GM19351 (cell line): ENCODE data around the gene ABHD15.

Experiments used
- ATAC-seq: cut with Tn5 transposase; IDR thresholded peaks from one replicate; pipeline ENCODE4 v1.9.1; 2021; ENCODE audit warnings: mild to moderate bottlenecking, moderate library complexity; ENCODE audit not compliant: unreplicated experiment

Gene ABHD15

DNA sequence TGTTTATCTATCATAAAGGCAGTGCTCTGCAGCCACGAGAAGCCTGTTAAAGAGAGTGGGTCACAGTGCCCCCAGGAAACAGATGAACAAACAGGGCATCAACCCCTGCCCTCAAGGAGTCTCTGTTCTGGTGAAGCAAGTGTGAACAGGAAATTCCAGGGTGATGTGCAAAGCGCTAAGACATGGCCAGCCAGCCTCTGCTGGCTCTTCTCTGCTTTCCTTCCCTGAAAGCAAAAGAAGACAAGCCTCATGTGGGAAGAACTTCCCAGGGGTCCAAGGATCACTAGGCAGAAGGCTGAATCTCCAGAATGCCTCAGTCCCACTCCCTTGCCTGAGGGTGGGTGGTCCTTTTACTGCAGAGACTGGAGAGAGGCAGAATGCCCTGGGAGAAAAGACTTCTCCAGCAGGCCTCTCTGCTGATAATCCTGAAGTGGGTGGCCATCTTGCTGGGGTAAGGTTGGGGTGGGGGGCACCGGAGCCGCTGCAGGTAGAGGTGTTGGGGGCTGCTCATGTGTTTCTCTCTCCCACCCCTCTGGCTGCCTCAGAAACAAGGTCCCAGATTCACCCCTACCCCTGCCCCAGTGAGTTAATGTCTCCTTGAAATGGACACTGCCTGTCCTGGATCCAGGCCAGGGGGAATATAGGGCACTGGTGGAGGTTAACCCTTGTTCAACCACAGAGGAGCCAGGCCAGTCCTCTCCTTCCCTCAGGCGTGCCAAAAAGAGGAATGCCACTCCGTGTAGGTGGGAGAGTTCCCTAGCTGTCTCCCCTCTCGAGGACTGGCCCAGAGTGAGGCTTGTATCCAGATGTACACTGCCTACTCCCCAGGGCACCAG is 28.5 kb upstream of the ABHD15 start:
- no peak for ATAC-seq

DNA sequence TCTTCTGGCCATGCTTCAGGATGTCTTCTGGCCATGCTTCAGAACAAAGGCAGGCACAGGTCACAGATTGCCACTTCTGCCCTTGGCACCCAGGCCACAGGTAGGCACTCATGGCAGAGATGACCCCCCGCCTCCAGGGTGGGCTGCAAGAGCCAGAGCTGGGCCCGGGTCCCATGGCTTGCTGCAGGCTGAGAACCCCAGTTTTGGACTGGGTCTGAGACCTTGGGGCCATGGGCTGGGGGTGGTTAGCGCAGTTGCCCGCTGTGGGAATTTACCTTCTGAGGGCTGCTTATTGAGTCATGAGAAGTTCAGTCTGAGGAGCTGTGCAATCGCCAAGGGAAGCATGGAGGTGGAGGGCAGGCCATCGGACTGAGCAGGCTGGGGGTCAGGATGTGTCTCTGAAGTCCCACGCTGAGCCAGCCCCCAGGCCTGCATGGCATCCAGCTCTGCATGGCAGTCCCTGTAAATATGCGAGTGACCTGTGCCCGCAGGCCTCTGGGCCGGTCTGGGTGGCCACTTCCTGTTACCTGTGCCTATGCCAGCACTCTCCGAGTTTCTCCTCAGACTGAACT is 27.8 kb upstream of the ABHD15 start:
- ATAC-seq, result no peak

DNA sequence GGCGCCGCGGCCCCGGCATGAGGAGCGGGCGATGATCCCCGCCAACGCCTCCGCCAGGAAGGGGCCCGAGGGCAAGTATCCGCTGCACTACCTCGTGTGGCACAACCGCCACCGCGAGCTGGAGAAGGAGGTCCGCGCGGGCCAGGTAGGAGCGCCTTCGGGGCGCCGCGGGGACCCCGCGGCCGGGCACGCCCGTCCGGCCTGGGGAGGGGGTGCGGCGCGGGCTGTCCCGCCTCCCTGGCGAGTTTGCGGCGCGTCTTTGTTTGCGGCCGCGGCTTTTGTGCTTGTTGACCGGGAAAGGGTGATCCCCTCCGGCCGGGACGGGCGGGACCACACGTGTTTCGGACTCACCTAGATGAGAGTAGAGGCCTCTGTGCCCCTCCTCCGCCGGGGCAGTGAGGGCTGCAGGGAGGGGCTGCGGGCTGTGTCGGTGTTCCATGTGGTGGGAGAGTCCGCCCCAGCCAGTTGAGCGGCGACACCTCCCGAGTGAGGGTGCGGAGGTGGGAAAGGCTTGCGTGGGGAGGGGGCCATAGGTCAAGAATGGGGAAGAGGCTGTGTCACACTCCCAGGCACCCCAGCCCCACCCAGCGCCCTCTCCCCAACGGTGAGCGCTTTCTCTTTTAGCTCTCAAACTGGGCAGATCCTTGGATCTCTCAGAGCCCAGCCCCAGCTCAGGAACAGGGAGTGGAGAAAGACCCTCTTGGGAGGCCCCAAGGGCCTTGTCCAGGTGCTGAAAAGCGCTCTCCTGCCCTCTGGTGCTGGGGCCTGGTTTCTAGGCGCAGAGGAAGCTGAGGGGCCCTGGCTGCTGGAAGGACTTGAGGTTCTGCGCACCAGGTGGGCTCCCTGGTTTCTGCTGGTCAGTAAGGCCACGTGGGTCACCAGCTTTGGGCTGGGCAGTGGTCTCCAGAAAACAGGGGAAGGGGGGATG is 27.0 kb upstream of the ABHD15 start:
- no peak for ATAC-seq

DNA sequence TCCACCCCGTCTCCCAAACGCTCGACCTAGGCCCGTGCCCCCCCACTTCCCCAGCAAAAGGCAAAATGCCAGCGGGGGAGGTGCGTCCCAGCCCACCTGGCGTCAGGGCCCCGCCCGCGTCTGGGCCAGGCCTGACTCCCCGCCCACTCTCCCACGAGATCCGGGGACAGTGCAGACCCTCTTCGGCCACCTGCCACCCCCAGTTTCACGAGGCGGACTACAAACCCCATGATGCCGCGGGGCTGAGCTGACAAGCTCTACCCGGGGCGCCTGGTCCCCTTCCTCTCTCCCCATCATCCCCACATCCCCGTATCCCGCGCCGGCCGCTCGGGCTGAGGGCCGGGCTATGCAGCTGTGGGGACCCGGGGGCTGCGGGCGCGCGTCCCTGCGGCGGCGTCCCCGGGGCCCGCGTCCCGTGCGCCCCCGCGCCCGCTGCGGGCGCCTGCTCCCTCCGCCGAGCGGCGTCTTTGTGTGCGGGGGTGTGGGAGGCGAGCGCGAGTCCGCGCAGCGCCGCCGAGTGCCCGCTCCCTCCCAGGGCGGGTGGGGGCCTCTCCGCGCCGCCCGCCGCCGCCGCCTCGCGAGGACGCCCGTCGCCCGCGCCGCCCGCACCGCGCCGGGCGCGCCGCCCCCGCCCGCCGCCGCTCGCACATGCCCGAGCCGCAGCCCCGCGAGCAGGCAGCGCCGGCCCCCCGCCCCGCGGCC is 26.2 kb upstream of the ABHD15 start, which contains the start of gene ANKRD13B:
TSS of gene ANKRD13B (plus strand) at position 283 of the 702 bp plus-strand sequence. CDS start 490 bp downstream, outside the sequence.
- ATAC-seq, result no peak

DNA sequence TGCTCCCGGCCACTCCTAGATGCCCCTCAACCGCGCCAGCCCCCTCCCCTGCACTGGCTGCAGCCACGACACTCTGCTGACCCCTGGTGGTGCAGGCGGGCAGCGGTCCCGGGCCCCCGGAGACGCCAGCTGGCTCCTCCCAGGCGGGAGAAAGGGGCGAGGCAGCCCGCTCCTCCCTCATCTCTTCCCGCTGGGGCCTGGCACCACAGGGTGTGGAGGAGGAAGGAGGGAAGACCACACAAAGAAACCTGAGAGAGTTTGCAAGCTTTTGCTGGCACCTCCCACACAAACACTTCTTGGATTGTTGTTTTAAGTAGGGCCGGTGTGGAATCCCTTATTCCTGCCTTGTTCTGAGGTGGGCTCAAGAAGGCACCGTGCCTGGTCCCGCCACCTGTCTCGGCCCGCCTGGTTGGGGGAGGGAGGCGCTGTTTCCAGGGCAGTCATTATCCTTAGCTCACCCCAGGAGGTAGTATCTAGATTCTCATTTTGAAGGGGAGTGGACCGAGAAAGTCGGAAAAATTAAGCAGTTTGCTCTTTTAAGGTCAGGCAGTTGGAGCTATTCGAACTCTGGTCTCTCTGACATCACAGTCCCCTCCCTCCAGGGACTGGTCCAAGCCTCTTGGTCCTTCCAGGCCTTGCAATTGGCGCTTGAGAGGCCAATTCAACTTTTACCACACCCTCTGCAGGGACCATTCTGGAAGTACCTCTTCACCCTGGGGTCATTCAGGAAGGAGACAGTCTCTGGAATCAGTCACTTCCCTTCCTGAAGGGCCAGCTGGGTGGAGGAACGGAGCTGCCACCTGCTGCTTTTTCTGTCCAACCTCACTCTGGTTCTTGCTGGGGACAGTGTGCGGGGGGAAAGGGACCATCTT is 25.1 kb upstream of the ABHD15 start:
- ATAC-seq, result no peak

DNA sequence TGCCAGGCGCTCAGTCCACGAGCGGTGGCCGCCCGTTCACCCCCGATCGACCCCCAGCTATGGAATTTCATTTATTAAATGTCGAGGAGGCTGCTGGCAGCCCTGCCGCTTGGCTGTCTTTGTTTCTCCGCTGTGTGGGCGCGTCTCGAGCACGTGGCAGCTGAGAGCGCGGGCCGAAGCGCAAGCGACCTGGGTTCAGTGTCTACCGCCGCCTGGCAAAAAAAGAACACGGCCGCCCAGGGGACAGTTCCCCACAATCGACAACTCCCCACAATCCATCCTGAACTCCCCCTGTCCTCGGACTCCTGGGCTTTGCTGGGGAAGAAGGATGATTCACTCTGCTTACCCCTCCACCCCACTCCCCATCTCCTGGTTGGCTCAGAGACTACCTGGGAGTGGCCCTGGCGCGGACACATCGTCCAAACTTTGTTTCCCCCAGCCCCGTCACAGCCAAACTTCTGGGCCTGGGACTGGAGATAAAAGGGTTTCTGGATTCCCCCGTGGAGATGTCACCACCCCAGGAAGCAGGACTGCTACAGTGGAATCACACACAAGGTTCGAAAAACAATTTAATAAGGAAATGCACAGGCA is 24.4 kb upstream of the ABHD15 start:
- no peak for ATAC-seq

DNA sequence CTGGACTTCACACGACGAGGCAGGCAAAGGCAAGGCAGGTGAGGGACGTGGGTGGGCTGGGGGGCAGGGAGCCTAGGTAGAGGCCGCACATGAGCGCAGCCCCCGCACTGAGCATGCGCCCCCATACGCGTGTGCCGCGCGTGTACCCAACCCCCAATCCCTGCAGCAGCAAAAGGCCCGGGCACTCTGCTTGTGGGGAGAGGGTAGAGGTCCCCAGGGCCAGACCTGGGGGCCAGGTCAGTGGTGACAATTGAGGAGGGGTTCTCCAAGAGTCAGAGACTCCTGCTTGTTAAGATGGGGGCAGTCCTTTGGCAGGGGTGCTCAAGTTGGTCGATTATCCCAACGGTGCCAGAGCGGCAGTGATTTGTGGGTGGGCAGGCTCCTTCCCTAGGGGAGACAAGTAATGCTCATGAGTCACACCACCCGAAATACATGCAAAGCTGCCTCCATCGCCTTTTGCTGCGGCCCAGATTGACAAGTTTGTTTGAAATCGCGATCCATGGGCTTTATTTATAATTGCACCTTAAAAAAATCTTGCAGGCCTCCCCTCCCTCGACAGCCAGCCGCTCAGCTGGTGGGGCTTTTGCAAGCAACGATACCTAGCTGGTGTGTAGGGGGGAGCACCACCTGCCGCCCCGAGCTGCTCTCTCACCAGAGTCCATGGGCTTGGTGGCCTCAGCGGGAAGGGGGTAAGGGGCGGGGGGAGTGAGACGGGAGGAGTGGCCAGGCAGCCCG is 23.7 kb upstream of the ABHD15 start:
- ATAC-seq, result no peak

DNA sequence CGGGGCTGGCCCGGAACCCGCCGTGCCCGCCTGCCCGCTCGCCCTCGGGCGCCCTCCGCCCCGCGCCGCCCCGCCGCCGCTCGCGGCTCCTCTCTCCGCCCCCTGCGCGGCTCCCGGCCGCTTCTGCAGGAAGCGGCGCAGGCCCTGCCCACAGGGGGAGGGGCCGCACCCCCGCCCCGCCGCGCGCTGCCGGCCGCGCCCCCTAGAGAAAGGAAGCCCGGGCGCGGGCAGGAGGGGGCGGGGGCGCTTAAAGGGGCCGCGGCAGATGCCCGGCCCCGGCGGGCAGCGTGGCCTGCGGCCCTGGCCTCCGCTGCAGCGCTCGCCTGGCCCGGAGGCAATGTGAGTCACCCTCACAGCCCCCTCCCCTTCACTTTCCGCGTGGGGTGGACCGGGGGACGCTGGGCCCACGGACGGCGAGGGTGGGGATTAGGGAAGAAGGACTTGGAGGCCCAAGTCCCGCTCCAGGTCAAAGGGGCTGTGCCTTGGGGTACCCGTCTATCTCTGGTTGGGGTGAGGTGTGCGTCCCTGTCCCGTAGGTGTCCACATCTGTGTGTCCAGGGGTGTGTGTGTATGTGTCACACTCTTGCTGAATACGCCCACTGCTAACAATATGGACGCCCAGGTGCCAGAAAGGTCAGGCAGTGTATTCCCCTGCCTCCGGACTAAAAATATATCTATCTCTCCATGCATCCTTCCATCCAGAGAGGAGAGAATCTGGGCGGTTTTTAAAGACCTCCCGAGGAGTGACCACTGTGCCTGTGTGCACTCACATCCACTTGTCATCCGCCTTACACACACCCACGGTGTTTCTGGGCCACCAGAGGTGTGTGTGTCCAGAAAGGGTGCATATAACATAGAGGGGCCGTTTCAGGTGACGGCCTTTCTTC is 22.9 kb upstream of the ABHD15 start, which contains the start of gene GIT1:
TSS of gene GIT1 (minus strand) at position 125 of the 887 bp plus-strand sequence. CDS start 270 bp downstream, outside the sequence.
- ATAC-seq, result peak; percentile 55

DNA sequence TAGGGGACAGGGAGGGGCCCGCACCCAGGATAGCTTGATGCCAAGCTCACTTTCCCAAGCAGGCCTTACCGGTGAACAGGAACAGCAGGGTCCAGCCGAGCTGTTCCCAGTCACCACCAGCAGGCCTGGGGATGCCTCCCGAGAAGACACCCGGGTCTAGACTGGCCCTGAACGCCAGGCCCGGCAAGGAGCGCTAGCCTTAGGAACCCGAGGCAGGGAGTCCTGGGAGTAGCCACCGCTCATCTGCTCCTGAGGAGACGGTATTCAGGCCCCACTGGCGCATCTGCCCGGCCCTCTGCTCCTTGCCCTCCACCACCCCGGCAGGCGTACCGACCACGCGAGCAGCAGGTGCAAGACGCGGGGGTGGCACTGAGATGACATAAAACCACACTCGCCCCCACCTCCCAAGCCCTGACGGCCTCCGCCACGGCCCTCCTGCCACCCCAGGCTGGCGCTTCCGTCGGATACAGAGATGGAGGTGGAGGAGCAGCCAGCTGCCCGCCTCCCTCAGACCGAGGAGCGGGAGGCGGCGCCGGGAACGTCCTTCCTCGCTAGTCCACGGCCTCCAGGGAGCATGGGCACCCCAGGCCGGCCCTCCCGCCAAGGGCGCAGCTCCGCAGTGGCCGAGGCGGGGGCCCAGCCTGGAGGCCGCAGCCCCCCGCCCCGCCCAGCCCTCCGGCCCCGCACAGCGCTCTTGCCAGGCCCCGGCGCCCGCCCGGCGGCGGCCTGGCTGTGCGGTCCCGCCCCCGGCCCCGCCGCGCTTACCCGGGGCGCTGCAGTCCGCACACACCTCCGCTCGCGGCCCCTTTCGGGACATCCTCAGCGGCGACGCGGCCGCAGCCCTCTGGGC is 21.9 kb upstream of the ABHD15 start:
- no peak for ATAC-seq

DNA sequence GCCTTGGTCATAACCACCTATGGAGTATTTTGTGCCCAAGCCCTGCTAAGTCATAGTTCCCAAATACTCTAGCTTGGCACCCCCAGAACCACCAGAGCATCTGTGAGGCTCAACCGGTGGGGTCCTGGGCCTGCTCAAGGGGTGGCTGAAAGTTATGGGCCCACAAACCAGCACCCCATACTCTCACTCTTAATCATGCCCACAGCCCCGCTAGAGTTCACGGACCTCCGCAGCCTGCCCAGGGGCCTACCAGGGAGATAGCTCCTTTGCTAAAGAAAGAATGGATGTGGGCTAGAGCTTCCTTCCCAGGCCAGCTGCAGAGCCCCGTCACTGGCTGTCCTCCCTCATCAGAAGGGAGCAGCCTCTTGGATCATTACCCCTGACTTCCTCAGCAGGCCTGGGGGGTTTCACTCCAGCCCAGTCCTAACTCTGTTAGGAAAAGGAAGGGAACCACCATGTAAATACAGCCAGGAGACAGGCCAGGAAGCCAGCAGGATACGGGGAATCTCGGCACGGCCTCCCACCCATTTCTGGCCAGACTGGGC is 21.3 kb upstream of the ABHD15 start:
- ATAC-seq, result no peak

DNA sequence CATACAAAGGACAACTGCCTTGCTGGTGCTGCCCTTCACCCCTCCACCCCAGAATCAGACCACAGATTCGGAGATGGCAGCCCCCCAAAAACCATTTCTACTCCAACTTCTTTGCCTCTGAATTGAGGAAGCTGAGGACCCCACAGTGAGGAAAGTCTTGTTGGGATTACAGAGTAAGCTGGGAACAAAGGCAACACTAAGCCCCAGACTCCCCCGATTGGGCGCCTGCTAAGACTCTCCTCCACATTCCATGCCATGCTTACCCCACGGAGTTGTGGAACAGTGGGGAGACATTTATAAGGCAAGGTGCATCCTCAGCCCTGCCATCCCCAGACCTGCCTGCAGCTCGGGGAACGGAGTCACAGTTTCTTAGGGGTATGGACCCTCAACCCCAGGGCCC is 20.8 kb upstream of the ABHD15 start:
- ATAC-seq, result no peak

DNA sequence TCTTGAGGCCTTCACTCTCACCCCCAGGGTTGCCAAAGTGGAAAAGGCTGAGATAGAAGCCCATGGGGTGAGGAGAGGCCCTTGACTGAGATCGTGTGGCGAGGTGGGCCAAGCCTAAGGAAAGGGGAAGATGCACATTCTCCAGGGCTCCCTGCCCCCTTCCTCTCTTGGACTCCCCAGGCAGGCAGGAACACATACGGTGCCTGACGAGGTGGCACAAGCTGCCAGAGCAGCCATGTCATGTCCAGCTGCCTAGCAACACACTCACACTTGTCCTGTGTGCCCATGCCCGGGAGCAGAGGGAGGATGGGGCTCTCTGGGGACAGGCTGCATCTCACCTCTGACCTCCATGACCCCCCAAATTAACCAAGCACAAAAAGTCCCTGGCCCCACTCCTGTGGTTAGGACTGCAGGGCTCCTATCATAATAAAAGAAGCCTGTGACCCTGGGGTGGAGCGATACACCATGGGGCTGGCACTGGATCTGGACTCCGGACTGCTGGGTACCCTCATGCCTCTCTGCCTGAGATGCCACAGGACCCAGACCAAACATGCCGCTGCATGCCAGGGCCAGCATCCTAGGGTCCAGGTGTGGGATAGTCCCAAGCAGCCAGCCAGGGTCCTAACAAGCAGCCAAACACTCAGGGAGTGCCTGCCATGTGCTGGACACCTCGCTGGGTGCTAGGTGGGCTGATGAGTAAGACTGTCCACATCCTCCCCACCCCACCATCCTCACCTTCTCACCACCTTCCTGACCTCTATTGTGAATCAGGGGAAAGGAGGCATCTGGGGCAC is 20.0 kb upstream of the ABHD15 start:
- ATAC-seq, result no peak

DNA sequence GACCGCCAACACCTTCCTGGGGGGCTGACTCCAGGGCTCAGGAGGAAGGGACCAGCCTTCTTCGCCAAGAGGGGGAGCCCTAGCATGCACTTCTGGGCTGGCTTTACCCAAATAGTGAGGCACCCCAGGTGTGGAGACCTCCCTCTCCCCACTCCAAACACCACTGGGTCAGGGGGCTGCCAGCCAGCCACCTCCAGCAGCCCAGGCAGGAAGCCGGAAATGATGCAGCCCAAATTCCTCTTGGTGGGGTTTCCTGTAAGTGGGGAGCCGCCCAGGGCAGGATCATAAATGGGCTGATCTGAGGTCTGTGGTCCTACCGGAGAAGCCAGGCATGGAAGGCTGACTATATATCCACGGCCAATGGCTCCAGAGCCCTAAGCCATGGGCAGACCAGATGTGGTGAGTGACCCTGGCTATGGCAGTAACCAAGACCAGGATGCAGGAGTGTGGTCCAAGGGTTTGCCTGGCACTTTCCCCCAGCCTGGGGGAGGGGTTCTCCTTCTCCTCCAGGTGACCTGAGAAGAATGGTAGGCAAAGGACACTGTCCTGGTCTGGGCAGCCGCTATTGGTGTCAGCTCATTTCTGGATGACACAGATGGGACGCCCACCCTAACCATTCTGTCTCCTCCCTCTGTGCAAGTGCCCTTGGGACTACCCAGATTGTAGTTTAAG is 18.4 kb upstream of the ABHD15 start:
- ATAC-seq, result no peak

DNA sequence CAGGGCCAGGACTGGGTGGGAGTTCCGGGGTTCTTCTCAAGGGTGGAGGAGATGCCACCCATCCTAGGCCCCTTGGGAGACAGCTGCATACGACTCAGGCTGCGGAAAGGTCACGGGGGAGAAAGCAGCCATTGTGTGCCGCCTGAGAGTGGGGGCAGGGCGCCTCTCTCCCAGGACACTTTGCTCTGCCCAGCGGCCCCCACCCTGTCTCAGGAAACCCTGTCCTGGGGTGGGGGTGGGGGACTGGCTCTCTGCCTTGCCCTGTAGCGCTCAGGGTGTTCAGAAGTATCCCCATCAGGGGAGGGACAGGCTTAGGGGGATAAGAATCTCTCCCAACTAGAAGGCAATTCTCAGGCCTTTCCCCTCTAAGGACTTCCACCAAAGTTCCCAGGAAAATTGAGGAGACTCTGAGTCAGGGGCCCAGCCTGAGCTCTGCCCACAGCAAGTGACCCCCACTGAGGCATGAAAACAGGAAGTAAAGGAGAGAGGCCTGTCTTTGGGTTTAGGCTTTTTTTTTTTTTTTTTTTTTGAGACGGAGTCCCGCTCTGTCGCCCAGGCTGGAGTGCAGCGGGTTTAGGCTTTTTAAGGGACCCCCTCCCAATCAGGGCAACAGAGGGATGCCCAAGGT is 17.7 kb upstream of the ABHD15 start:
- ATAC-seq, result no peak
